ENCODE results near the gene PNPLA2. TPM values are rescaled to one million over a fixed set of nuclear protein-coding genes. Genes with fewer than 3 reads are reported as not detected.

The PNPLA2 gene
- polyA plus RNA-seq, 3 donors: 26.8 to 321 (median 35.0) TPM

DNA sequence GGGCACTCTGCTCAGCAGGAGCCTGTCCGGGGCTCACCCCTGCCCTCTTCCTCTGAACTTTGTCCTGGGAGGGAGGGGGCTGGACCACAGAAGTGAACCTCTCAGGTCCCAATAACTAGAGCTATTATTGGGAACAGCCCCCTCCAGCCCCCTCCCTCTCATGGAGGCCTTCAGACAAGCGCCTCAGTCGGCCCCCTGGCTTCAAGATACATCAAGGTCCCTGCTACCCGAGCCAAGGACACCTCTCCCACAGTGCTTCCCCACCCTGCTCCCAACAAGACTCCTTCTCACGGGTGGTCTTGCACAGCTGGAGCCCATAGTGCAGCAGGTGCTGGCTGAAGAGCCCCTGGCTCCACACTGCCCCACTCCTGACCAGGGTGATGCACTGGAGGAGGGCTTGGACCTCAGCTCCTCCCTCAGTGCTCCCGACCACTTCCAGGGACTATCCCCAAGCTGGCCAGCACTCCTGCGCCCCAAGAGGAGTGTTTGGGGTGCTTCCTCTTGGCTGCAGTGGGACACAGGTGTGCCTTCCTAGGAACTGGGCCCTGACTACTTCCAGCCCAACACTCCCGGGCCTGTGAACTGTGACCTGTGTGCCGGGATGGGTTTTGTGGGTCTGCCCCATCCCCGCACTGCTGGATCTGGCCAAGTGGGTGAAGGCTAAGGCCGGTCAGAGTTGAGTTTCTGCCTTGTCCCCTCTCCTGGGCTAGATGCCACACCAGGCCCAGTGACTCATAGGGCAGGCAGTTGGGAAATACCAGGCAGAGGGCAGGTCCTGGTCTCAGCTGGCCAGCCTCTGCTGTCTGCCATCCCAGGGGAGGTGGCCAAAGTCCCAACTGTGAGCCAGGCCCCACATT is 2.2 kb downstream of the PNPLA2 start:
- H3K4me3 ChIP-seq (replicated peaks in 1 of 3; ENCODE audit: low read depth in 2 of 3, low read length in 3 of 3): peak overlapping the region; percentile 71 to 97 (median 87)
- peak overlapping the region; percentile 85 to 91 for H3K27ac ChIP-seq (ENCODE audit: low read depth in 1 of 2, low read length in 2 of 2)
- WGBS (ENCODE audit: insufficient coverage): 36% methylated on average over 5 of the region's 11 CpGs
- no peak overlapping the region for H2AFZ ChIP-seq (ENCODE audit: insufficient read depth, low read depth, low read length, poor library complexity, severe bottlenecking)
- peak; percentile 84 to 90 (median 89) for DNase-seq
- H3K36me3 ChIP-seq (replicated peaks in 1 of 2; ENCODE audit: control insufficient read depth in 1 of 2, insufficient read depth in 2 of 2, low read length in 2 of 2): peaks cover 21 to 32% of the 10 kb centered on the region in 2 donors
- TF ChIP-seq, protein P1, sequence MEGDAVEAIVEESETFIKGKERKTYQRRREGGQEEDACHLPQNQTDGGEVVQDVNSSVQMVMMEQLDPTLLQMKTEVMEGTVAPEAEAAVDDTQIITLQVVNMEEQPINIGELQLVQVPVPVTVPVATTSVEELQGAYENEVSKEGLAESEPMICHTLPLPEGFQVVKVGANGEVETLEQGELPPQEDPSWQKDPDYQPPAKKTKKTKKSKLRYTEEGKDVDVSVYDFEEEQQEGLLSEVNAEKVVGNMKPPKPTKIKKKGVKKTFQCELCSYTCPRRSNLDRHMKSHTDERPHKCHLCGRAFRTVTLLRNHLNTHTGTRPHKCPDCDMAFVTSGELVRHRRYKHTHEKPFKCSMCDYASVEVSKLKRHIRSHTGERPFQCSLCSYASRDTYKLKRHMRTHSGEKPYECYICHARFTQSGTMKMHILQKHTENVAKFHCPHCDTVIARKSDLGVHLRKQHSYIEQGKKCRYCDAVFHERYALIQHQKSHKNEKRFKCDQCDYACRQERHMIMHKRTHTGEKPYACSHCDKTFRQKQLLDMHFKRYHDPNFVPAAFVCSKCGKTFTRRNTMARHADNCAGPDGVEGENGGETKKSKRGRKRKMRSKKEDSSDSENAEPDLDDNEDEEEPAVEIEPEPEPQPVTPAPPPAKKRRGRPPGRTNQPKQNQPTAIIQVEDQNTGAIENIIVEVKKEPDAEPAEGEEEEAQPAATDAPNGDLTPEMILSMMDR (IDR thresholded peaks at IDR 0.05): peak; percentile 15
- peaks cover 0 to 14% (median 2%) of the 10 kb centered on the region in 3 donors for H3K27me3 Mint-ChIP-seq (ENCODE audit: low read depth in 3 of 3)
- H3K4me1 Mint-ChIP-seq: peaks cover 34% of the 10 kb centered on the region
- H4K20me1 ChIP-seq (ENCODE audit: insufficient read depth, low read length): peaks cover 60% of the 10 kb centered on the region
- peaks cover 0 to 1% (median 0%) of the 10 kb centered on the region in 7 donors for H3K9me3 Mint-ChIP-seq
- peak overlapping the region; percentile 88 to 90 for H3K4me3 Mint-ChIP-seq
- H3K79me2 ChIP-seq (ENCODE audit: insufficient read depth, low read length): peaks cover 53% of the 10 kb centered on the region
- H3K9ac ChIP-seq (ENCODE audit: insufficient read depth, low read length, poor library complexity, severe bottlenecking): peak overlapping the region; percentile 86
- H3K4me2 ChIP-seq (replicated peaks; ENCODE audit: extremely low read depth, low read length, poor library complexity, severe bottlenecking): peak overlapping the region; percentile 100
- H3K36me3 Mint-ChIP-seq: peaks cover 27 to 40% of the 10 kb centered on the region in 2 donors
- peaks cover 44 to 54% of the 10 kb centered on the region in 2 donors for H3K4me1 ChIP-seq (ENCODE audit: control insufficient read depth in 1 of 2, insufficient read depth in 2 of 2, low read length in 2 of 2)
- no peaks in the 10 kb centered on the region for H3K9me3 ChIP-seq (replicated peaks in 1 of 2; ENCODE audit: control insufficient read depth in 1 of 2, insufficient read depth in 1 of 2, low read length in 2 of 2)
- peak overlapping the region; percentile 91 to 98 (median 97) for H3K27ac Mint-ChIP-seq
- H3K27me3 ChIP-seq (ENCODE audit: control insufficient read depth in 2 of 2, insufficient read depth in 2 of 2, low read length in 2 of 2): no peaks in the 10 kb centered on the region
- intact Hi-C loops (cut with micrococcal nuclease): loop anchor here in 1 of 2 donors (2.0 kb wide), 1 partner anchor 14 kb away; no protein-coding TSS in a partner anchor

DNA sequence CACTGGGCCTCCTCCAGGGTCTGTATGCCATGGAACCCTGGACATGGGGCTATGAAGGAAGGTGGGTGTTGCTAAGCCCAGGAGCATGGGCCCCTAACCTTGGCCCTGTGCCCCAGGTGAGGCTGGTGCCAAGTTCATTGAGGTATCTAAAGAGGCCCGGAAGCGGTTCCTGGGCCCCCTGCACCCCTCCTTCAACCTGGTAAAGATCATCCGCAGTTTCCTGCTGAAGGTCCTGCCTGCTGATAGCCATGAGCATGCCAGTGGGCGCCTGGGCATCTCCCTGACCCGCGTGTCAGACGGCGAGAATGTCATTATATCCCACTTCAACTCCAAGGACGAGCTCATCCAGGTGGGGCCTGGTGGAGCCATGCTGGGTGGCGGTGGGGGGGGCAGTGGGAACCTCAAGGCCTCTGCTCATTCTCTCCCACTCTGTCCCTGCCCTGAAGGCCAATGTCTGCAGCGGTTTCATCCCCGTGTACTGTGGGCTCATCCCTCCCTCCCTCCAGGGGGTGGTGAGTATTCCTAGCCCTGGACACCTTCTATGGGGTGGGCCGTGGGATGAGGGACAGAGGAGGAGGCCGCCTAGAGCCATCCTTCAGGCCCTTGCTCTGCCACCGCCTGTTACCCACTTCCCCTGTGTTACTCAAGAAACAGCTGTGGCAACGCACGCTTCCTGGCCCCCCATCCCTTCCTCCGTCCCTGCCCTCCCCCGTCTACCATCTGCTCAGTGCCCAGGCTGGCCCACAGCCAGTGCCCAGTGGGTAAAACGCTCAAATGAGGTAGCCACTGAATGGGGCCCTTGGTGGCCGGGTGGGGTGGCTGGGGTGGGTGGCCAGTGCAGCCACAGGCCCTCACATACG is 3.0 kb downstream of the PNPLA2 start:
- peak overlapping the region; percentile 71 to 97 (median 87) for H3K4me3 ChIP-seq (replicated peaks in 1 of 3; ENCODE audit: low read depth in 2 of 3, low read length in 3 of 3)
- WGBS (ENCODE audit: insufficient coverage): no CpG with 5 or more reads among the region's 22 CpGs
- TF ChIP-seq, protein P1 (IDR thresholded peaks at IDR 0.05): no peak
- peak overlapping the region; percentile 86 for H3K9ac ChIP-seq (ENCODE audit: insufficient read depth, low read length, poor library complexity, severe bottlenecking)
- DNase-seq: peak; percentile 73 to 87 (median 77)
- no peaks in the 10 kb centered on the region for H3K9me3 ChIP-seq (replicated peaks in 1 of 2; ENCODE audit: control insufficient read depth in 1 of 2, insufficient read depth in 1 of 2, low read length in 2 of 2)
- peaks cover 0 to 2% of the 10 kb centered on the region in 2 donors for H3K27me3 ChIP-seq (ENCODE audit: control insufficient read depth in 2 of 2, insufficient read depth in 2 of 2, low read length in 2 of 2)
- peaks cover 50 to 62% of the 10 kb centered on the region in 2 donors for H3K4me1 ChIP-seq (ENCODE audit: control insufficient read depth in 1 of 2, insufficient read depth in 2 of 2, low read length in 2 of 2)
- H3K36me3 ChIP-seq (replicated peaks in 1 of 2; ENCODE audit: control insufficient read depth in 1 of 2, insufficient read depth in 2 of 2, low read length in 2 of 2): peaks cover 21 to 32% of the 10 kb centered on the region in 2 donors
- H3K27ac ChIP-seq (ENCODE audit: low read depth in 1 of 2, low read length in 2 of 2): peak overlapping the region; percentile 85 to 91
- peak overlapping the region; percentile 91 to 98 (median 97) for H3K27ac Mint-ChIP-seq
- peaks cover 27 to 40% of the 10 kb centered on the region in 2 donors for H3K36me3 Mint-ChIP-seq
- peaks cover 38% of the 10 kb centered on the region for H3K4me1 Mint-ChIP-seq
- H2AFZ ChIP-seq (ENCODE audit: insufficient read depth, low read depth, low read length, poor library complexity, severe bottlenecking): no peak overlapping the region
- peaks cover 4 to 19% (median 7%) of the 10 kb centered on the region in 3 donors for H3K27me3 Mint-ChIP-seq (ENCODE audit: low read depth in 3 of 3)
- H3K79me2 ChIP-seq (ENCODE audit: insufficient read depth, low read length): peaks cover 53% of the 10 kb centered on the region
- H4K20me1 ChIP-seq (ENCODE audit: insufficient read depth, low read length): peaks cover 60% of the 10 kb centered on the region
- H3K4me2 ChIP-seq (replicated peaks; ENCODE audit: extremely low read depth, low read length, poor library complexity, severe bottlenecking): peak overlapping the region; percentile 100
- peak overlapping the region; percentile 88 to 90 for H3K4me3 Mint-ChIP-seq
- H3K9me3 Mint-ChIP-seq: peaks cover 0 to 1% (median 0%) of the 10 kb centered on the region in 7 donors
- intact Hi-C loops (cut with micrococcal nuclease): loop anchor here in 1 of 2 donors (2.0 kb wide), 1 partner anchor 13 kb away; no protein-coding TSS in a partner anchor
